Measurements from ENCODE around the gene GRIN1.

- TF ChIP-seq JUN (IDR thresholded peaks at IDR 0.05; ENCODE audit: borderline replicate concordance, insufficient read depth, insufficient read length, low read depth) (no peak), POLR2A (IDR thresholded peaks at IDR 0.05; ENCODE audit: low read depth, low read length) (no peak), CTCF (IDR thresholded peaks at IDR 0.05; ENCODE audit: extremely low read depth in 1 of 2, insufficient read depth in 1 of 2, low read depth in 1 of 2, low read length in 2 of 2) (no peak), FOS (IDR thresholded peaks at IDR 0.05; ENCODE audit: borderline replicate concordance, insufficient read depth, low read length) (no peak), EZH2 (IDR thresholded peaks at IDR 0.05; ENCODE audit: borderline replicate concordance, low read depth, low read length, severe bottlenecking) (no peak), POLR2AphosphoS5 (IDR thresholded peaks at IDR 0.05; ENCODE audit: insufficient read depth, low read depth, low read length) (no peak), MYC (IDR thresholded peaks at IDR 0.05; ENCODE audit: low read depth, low read length) (no peak), MAX (IDR thresholded peaks at IDR 0.05; ENCODE audit: insufficient read depth, insufficient read length) (no peak)
These were observed 10.0 kb upstream of the GRIN1 start for GRCh38 chr9:137128862-137129455.
